CD1c-positive myeloid dendritic cell (primary cell): ENCODE data around the gene CACNA1I.

ENCODE experiments used
- DNase-seq: peaks from one replicate; pipeline ENCODE4 v3.0.0-alpha.2; 2016; ENCODE audit errors: extremely low spot score

The CACNA1I gene

GRCh38 chr22:39666495-39666894 lies 95.9 kb downstream of the CACNA1I start:
- no peak for DNase-seq

GRCh38 chr22:39666926-39667325 lies 96.4 kb downstream of the CACNA1I start:
- no peak for DNase-seq

GRCh38 chr22:39669432-39669831 lies 98.9 kb downstream of the CACNA1I start:
- no peak for DNase-seq

- no peak for DNase-seq
These were observed 101.4 kb downstream of the CACNA1I start for GRCh38 chr22:39671936-39672335.

GRCh38 chr22:39674536-39674935 lies 104.0 kb downstream of the CACNA1I start:
- no peak for DNase-seq

GRCh38 chr22:39675947-39676346 lies 105.4 kb downstream of the CACNA1I start:
- DNase-seq, result no peak

- no peak for DNase-seq
These were observed 107.4 kb downstream of the CACNA1I start for GRCh38 chr22:39677967-39678366.

- DNase-seq, result no peak
These were observed 108.4 kb downstream of the CACNA1I start for GRCh38 chr22:39678862-39679490.

GRCh38 chr22:39679652-39680051 lies 109.1 kb downstream of the CACNA1I start:
- no peak for DNase-seq

- no peak for DNase-seq
These were observed 109.9 kb downstream of the CACNA1I start for GRCh38 chr22:39680486-39680885.

- no peak for DNase-seq
These were observed 110.7 kb downstream of the CACNA1I start for GRCh38 chr22:39681038-39681861.

GRCh38 chr22:39682994-39683393 lies 112.4 kb downstream of the CACNA1I start:
- no peak for DNase-seq

- no peak for DNase-seq
These were observed 113.1 kb downstream of the CACNA1I start for GRCh38 chr22:39683639-39684038.

- no peak for DNase-seq
These were observed 114.2 kb downstream of the CACNA1I start for GRCh38 chr22:39684702-39685281.

- DNase-seq, result no peak
These were observed 115.0 kb downstream of the CACNA1I start for GRCh38 chr22:39685336-39686177.

GRCh38 chr22:39686178-39686620 lies 115.6 kb downstream of the CACNA1I start:
- DNase-seq, result no peak

- DNase-seq, result no peak
These were observed 116.4 kb downstream of the CACNA1I start for GRCh38 chr22:39686776-39687525.

- no peak for DNase-seq
These were observed 117.7 kb downstream of the CACNA1I start for GRCh38 chr22:39688186-39688785.

GRCh38 chr22:39689421-39689820 lies 118.9 kb downstream of the CACNA1I start:
- DNase-seq, result no peak

- DNase-seq, result no peak
These were observed 120.5 kb downstream of the CACNA1I start for GRCh38 chr22:39690881-39691605.
